22Rv1 (cell line): ENCODE data around the gene SPATC1L.

ENCODE experiments used
- H3K27ac ChIP-seq: fragments of 450-650 bp; 2 replicates; pipeline ENCODE4 v1.5.1; 2017
- ZFX ChIP-seq: fragments of 450-650 bp; IDR thresholded peaks from 2 replicates; pipeline ENCODE4 v1.6.1; 2017; ENCODE audit warnings: antibody characterized with exemption, borderline replicate concordance
- TF ChIP-seq, protein P1 (sequence below): fragments of 450-650 bp; IDR thresholded peaks from 2 replicates; pipeline ENCODE4 v1.5.1; 2017; ENCODE audit warnings: mild to moderate bottlenecking

SPATC1L gene

DNA sequence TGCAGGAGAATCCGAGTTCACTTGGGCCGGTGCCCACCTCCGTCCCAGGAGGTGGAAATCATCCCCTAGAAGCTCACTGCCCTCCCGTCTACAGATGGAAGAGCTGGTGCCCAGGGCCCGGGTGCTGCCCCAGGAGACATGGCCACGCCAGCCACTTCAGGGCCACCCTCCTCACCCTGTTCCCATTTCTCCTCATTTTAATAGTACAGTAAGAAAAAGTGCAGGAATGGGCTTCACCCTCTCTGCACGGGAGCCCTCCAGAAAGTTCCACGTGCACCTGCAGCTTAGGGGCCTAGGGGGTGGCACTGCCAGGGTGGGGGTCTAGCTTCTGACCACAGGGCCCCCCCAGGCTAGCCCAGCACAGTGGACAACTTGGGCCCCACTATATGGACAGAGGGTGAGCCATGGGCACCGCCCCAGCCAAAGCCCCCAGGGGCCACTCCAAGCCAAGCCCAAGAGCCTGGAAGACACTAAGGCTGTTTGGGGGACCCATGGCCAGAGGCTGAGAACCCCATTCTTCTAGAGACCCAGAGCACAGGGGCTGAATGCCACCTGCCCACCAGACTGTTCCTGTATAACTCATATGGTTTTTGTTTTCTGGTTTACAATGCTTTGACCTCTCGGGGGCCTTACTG is 25.5 kb downstream of the SPATC1L start:
- TF ChIP-seq ZFX: no peak
- TF ChIP-seq, protein P1, sequence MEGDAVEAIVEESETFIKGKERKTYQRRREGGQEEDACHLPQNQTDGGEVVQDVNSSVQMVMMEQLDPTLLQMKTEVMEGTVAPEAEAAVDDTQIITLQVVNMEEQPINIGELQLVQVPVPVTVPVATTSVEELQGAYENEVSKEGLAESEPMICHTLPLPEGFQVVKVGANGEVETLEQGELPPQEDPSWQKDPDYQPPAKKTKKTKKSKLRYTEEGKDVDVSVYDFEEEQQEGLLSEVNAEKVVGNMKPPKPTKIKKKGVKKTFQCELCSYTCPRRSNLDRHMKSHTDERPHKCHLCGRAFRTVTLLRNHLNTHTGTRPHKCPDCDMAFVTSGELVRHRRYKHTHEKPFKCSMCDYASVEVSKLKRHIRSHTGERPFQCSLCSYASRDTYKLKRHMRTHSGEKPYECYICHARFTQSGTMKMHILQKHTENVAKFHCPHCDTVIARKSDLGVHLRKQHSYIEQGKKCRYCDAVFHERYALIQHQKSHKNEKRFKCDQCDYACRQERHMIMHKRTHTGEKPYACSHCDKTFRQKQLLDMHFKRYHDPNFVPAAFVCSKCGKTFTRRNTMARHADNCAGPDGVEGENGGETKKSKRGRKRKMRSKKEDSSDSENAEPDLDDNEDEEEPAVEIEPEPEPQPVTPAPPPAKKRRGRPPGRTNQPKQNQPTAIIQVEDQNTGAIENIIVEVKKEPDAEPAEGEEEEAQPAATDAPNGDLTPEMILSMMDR: no peak
- H3K27ac ChIP-seq: no peak overlapping the region

DNA sequence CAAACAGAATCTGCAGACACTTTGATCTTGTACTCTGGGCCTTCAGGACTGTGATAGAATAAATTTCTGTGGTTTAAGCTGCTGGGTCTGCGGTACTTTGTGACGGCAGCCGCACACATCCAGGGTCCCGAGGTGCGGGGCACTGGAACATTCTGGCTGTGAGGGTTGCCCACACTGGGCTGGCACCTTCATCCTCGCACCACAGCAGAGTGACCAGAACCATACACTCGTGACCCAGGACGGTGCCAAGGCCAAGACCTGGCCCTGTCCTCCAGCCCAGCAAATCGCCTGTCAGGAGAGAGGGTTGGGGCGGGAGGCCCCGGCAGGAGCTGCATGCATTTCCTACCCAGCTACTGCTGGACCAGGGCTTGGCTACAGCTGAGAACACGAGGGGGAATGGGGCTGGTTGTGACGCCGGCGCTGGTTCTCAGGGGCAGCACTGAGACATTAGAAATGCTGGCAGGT is 26.2 kb downstream of the SPATC1L start:
- TF ChIP-seq ZFX: no peak
- TF ChIP-seq, protein P1: no peak
- no peak overlapping the region for H3K27ac ChIP-seq

DNA sequence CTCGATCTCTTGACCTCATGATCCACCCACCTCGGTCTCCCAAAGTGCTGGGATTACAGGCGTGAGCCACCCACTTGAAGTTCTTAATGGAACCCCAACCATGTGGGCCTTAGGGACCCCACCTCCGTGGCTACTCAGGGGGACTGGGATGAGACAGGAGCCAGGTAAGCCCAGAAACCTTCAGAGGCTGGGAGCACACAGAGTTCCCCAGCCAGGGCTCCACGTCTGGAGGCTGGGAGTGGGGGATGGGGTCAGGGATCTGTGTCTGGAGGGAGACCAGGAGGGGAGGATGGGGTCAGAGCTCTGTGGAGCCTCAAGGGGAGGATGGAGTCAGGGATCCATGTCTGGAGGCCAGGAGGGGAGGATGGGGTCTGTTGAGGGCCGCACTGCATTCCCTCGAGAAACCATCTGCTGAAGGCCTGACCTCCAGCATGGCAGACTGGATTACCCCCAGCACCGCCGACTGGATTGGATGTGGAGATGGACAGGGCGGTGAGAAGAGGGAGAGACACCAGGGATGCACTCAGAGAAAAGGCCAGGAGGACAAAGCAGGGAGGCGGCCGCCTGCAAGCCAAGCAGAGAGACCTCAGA is 26.8 kb downstream of the SPATC1L start:
- H3K27ac ChIP-seq: no peak overlapping the region
- no peak for TF ChIP-seq ZFX
- TF ChIP-seq, protein P1: no peak

DNA sequence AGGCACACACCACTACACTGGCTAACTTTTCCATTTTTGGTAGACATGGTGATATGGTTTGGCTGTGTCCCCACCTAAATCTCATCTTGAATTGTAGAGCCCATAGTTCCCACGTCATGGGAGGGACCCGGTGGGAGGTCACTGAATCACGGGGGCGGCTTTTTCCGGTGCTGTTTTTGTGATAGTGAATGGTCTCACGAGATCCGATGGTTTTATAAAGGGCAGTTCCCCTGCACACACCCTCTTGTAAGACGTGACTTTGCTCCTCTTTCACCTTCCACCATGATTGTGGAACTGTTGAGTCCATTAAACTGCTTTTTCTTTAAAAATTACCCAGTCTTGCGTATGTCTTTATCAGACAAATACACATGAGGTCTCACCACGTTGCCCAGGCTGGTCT is 27.6 kb downstream of the SPATC1L start:
- no peak overlapping the region for H3K27ac ChIP-seq
- TF ChIP-seq, protein P1: no peak
- TF ChIP-seq ZFX: no peak

DNA sequence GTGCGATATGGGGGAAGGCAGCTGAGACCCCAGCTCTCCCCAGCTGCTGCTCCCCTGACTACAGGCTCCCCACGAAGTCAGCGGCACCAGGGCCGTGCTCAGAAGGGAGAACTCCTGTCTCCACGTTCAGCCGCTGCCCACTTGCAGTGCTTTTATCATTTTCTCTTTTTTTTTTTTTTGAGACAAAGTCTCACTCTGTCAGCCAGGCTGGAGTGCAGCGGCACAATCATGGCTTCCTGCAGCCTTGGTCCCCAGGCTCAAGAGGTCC is 27.9 kb downstream of the SPATC1L start:
- TF ChIP-seq ZFX: no peak
- TF ChIP-seq, protein P1: no peak
- no peak overlapping the region for H3K27ac ChIP-seq

DNA sequence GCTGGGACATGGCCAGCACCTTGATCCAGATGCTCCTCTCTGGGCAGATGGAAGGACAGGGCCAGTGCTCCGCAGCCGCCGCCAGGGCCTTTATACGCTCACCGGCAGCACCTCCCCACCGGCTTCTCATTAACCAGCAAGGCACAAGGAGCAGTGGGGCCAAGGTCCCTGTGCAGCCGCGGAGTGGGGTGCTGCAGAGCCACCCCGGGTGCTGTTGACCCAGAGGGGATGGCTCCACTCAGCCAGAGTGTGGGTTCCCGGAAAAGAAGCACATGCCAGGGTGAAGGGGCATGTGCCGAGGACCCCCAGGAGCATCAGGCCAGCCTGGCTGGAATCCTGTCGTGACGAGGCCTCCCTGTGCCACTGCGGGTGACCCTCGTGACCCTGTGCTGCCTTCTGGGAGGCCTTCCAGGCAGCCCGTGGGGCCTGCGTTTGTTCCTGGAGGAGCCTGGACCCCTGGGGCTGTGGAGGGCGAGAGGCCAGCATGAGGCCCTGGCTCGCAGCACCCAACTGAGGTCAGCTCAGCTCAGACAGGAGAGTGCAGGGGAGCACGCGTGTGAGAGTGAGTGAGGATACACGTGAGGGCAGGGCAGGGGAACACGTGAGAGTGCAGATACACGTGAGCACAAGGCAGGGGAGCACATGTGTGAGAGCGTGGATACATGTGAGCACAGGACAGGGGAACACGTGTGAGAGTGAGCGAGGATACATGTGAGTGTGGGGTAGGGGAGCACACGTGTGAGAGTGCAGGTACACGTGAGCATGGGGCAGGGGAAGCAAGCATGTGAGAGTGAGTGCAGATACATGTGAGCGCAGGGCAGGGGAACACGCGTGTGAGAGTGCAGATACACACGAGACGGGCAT is 28.5 kb downstream of the SPATC1L start, which contains the start of gene FTCD:
Gene FTCD, minus strand, starts transcription at position 66 of the 864 bp plus-strand sequence. Its CDS starts 56 bp downstream, at position 10.
- H3K27ac ChIP-seq: no peak within 1 kb of the TSS

More for the DNA sequence above, 28.5 kb downstream of the SPATC1L start, which contains the start of gene FTCD:
- no peak for TF ChIP-seq ZFX
- TF ChIP-seq, protein P1: no peak
